Panc1 (cell line): ENCODE results near the gene AFDN. TPM values are rescaled to one million over a fixed set of nuclear protein-coding genes. Genes with fewer than 3 reads are reported as not detected.

Experiments used
- ATAC-seq: fragments of 200-7000 bp; cut with Tn5 transposase; 2 replicates; pipeline ENCODE4 v1.9.1; 2020; ENCODE audit warnings: mild to moderate bottlenecking, moderate library complexity
- BruUV-seq: library from RNA; stranded (reverse); fragments of 400-500 nt; replicated peaks from 2 replicates; lab custom pipeline; 2021; lab: Mats Ljungman, UMichigan
- CTCF ChIA-PET: fragments of 300-600 bp; sonication (Branson Sonifier 250); formaldehyde crosslinking; loops from one replicate; lab custom pipeline; 2022; ENCODE audit warnings: antibody characterized with exemption; lab: Charles Lee
- POLR2A ChIA-PET: fragments of 300-600 bp; sonication (Branson Sonifier 250); formaldehyde crosslinking; loops from one replicate; lab custom pipeline; 2022; ENCODE audit warnings: antibody characterized with exemption; lab: Charles Lee
- DNase-seq: peaks from one replicate; pipeline ENCODE4 v3.0.0-alpha.2; 2010; ENCODE audit warnings: low read depth, low spot score
- H3K27ac ChIP-seq: 2 replicates; pipeline ENCODE4 v1.5.1; 2011; ENCODE audit warnings: mild to moderate bottlenecking, low read length, inconsistent platforms
- H3K27me3 ChIP-seq: fragments of 200-500 bp; sonication (Bioruptor generic); 2 replicates; pipeline ENCODE4 v1.6.0; 2014; ENCODE audit warnings: low read length, inconsistent platforms; ENCODE audit not compliant: control insufficient read depth, insufficient read depth
- H3K36me3 ChIP-seq: fragments of 200-500 bp; sonication (Bioruptor generic); 2 replicates; pipeline ENCODE4 v1.5.1; 2014; ENCODE audit warnings: inconsistent platforms, mild to moderate bottlenecking, low read length, moderate library complexity; ENCODE audit not compliant: control insufficient read depth, insufficient read depth
- H3K4me1 ChIP-seq: 2 replicates; pipeline ENCODE4 v1.5.1; 2011; ENCODE audit warnings: inconsistent platforms, mild to moderate bottlenecking, low read length, moderate library complexity; ENCODE audit not compliant: control insufficient read depth, insufficient read depth
- H3K4me3 ChIP-seq, 2 experiments: 2 replicates each; pipeline ENCODE4 v1.5.1; 2011 to 2012; ENCODE audit warnings: low read depth in 2 of 2, low read length in 2 of 2, mild to moderate bottlenecking in 2 of 2, inconsistent platforms in 1 of 2, moderate library complexity in 1 of 2
- H3K9me3 ChIP-seq: fragments of 200-500 bp; sonication (Bioruptor generic); 2 replicates; pipeline ENCODE4 v1.5.1; 2014; ENCODE audit warnings: low read depth, mild to moderate bottlenecking, inconsistent platforms, low read length, moderate library complexity; ENCODE audit not compliant: control insufficient read depth, insufficient read depth
- POLR2AphosphoS5 ChIP-seq: IDR thresholded peaks from 2 replicates; pipeline ENCODE4 v1.6.1; 2012; ENCODE audit warnings: mild to moderate bottlenecking, low read depth, low read length, moderate library complexity
- SIN3A ChIP-seq: IDR thresholded peaks from 2 replicates; pipeline ENCODE4 v1.6.1; 2012; ENCODE audit warnings: low read depth, mild to moderate bottlenecking, low read length, moderate library complexity, borderline replicate concordance; ENCODE audit not compliant: insufficient read depth
- TCF7L2 ChIP-seq: IDR thresholded peaks from 2 replicates; pipeline ENCODE4 v1.6.1; 2011; ENCODE audit warnings: mild to moderate bottlenecking, low read depth, low read length, inconsistent platforms
- in situ Hi-C: cut with HindIII; loops from 2 replicates; pipeline ENCODE4 v1.10.0; 2016; ENCODE audit warnings: low sequenced_read_pairs, low pct_unique_long_range_greater_than_20kb
- intact Hi-C: fragments of 100-400 bp; cut with micrococcal nuclease; formaldehyde crosslinking; loops from one replicate; pipeline ENCODE4 v1.10.0; 2022; ENCODE audit not compliant: unreplicated experiment
- total RNA-seq: library from RNA; stranded (reverse); gene quantifications from one replicate; pipeline ENCODE4 v1.2.1, GENCODE V29; 2021; ENCODE audit not compliant: unreplicated experiment
- TF ChIP-seq, protein P1 (sequence below), 2 experiments: IDR thresholded peaks; 2 replicates each; pipeline ENCODE4 v1.6.1; 2011 to 2012; ENCODE audit warnings: low read depth in 2 of 2, control low read depth in 1 of 2, low read length in 1 of 2, mild to moderate bottlenecking in 1 of 2, moderate library complexity in 1 of 2; ENCODE audit not compliant: insufficient read depth in 1 of 2
- TF ChIP-seq, protein P2 (sequence below): fragments of 450-650 bp; IDR thresholded peaks from 2 replicates; pipeline ENCODE4 v1.5.1; 2017; ENCODE audit warnings: mild to moderate bottlenecking

Gene AFDN
- total RNA-seq, 1 experiment from 2014 or later, result 143 TPM

DNA sequence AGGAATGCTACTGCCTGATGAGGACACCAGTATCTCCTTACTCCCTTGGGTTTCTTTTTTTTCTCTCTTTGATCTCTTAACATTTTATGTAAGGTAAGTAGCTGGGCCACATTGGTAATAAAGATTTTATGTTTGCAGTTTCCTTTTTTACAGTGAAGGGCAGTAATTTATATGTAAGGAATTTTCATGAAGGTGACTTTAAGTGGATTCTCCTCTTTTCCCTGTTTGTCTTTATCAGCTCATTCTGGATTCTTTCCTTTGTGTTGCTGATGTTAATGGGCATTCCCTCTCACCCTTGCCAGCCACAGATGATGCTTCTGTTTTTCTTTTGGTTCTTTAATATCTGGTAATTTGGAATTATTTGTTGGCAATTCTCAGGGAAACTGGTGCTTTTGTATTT lies 34.7 kb downstream of the AFDN start:
- TF ChIP-seq, protein P1, sequence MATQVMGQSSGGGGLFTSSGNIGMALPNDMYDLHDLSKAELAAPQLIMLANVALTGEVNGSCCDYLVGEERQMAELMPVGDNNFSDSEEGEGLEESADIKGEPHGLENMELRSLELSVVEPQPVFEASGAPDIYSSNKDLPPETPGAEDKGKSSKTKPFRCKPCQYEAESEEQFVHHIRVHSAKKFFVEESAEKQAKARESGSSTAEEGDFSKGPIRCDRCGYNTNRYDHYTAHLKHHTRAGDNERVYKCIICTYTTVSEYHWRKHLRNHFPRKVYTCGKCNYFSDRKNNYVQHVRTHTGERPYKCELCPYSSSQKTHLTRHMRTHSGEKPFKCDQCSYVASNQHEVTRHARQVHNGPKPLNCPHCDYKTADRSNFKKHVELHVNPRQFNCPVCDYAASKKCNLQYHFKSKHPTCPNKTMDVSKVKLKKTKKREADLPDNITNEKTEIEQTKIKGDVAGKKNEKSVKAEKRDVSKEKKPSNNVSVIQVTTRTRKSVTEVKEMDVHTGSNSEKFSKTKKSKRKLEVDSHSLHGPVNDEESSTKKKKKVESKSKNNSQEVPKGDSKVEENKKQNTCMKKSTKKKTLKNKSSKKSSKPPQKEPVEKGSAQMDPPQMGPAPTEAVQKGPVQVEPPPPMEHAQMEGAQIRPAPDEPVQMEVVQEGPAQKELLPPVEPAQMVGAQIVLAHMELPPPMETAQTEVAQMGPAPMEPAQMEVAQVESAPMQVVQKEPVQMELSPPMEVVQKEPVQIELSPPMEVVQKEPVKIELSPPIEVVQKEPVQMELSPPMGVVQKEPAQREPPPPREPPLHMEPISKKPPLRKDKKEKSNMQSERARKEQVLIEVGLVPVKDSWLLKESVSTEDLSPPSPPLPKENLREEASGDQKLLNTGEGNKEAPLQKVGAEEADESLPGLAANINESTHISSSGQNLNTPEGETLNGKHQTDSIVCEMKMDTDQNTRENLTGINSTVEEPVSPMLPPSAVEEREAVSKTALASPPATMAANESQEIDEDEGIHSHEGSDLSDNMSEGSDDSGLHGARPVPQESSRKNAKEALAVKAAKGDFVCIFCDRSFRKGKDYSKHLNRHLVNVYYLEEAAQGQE (IDR thresholded peaks at IDR 0.05; ENCODE audit: insufficient read depth in 1 of 2, low read depth in 2 of 2, low read length in 1 of 2), result no peak
- TF ChIP-seq SIN3A (no peak), POLR2AphosphoS5 (no peak), TCF7L2 (no peak)
- TF ChIP-seq, protein P2, sequence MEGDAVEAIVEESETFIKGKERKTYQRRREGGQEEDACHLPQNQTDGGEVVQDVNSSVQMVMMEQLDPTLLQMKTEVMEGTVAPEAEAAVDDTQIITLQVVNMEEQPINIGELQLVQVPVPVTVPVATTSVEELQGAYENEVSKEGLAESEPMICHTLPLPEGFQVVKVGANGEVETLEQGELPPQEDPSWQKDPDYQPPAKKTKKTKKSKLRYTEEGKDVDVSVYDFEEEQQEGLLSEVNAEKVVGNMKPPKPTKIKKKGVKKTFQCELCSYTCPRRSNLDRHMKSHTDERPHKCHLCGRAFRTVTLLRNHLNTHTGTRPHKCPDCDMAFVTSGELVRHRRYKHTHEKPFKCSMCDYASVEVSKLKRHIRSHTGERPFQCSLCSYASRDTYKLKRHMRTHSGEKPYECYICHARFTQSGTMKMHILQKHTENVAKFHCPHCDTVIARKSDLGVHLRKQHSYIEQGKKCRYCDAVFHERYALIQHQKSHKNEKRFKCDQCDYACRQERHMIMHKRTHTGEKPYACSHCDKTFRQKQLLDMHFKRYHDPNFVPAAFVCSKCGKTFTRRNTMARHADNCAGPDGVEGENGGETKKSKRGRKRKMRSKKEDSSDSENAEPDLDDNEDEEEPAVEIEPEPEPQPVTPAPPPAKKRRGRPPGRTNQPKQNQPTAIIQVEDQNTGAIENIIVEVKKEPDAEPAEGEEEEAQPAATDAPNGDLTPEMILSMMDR, result no peak
- CTCF ChIA-PET, result no interaction called here
- ATAC-seq (no peak), DNase-seq (no peak)
- in situ Hi-C loops, result no loop called here
- Histone ChIP-seq H3K27me3 (no peaks in the 10 kb centered on the region), H3K4me3 (no peak overlapping the region), H3K36me3 (no peaks in the 10 kb centered on the region), H3K9me3 (no peaks in the 10 kb centered on the region), H3K4me1 (peaks cover 36% of the 10 kb centered on the region), H3K27ac (no peak overlapping the region)
- POLR2A ChIA-PET, result no interaction called here
- intact Hi-C loops, result no loop called here
- BruUV-seq, result no TSS peak

DNA sequence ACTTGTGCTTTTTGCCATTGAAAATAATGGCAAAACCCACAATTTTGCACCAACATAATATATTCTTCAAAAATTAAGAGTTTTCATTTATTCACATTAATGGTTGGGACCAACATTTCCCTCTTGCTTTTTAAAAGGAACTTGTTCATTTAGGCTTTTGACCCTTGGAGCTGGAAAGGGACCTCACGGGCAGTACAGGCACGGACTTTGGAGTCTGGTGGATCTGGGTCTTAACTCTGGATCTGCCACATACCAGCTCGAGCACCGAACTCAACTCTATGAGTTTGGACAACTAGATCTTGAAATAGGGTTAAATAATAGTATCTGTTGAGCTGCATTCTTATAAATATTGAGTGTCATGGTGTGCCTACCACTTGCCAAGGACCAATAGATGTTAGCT lies 37.2 kb downstream of the AFDN start:
- ATAC-seq (no peak), DNase-seq (no peak)
- ChIA-PET CTCF (no interaction called here), POLR2A (no interaction called here)
- Histone ChIP-seq H3K36me3 (no peaks in the 10 kb centered on the region), H3K9me3 (no peaks in the 10 kb centered on the region), H3K4me3 (no peak overlapping the region), H3K4me1 (peaks cover 16% of the 10 kb centered on the region), H3K27ac (no peak overlapping the region), H3K27me3 (no peaks in the 10 kb centered on the region)
- BruUV-seq, result no TSS peak
- in situ Hi-C loops (no loop called here), intact Hi-C loops (no loop called here)
- TF ChIP-seq, protein P2, result no peak
- TF ChIP-seq TCF7L2, result no peak
- no peak for TF ChIP-seq SIN3A
- TF ChIP-seq, protein P1 (IDR thresholded peaks at IDR 0.05; ENCODE audit: insufficient read depth in 1 of 2, low read depth in 2 of 2, low read length in 1 of 2), result no peak
- no peak for TF ChIP-seq POLR2AphosphoS5
